ENCODE results near the gene HOTAIR. TPM values are rescaled to one million over a fixed set of nuclear protein-coding genes. Genes with fewer than 3 reads are reported as not detected.

Gene HOTAIR
- total RNA-seq, 2 experiments from 2014 or later, result not detected

DNA sequence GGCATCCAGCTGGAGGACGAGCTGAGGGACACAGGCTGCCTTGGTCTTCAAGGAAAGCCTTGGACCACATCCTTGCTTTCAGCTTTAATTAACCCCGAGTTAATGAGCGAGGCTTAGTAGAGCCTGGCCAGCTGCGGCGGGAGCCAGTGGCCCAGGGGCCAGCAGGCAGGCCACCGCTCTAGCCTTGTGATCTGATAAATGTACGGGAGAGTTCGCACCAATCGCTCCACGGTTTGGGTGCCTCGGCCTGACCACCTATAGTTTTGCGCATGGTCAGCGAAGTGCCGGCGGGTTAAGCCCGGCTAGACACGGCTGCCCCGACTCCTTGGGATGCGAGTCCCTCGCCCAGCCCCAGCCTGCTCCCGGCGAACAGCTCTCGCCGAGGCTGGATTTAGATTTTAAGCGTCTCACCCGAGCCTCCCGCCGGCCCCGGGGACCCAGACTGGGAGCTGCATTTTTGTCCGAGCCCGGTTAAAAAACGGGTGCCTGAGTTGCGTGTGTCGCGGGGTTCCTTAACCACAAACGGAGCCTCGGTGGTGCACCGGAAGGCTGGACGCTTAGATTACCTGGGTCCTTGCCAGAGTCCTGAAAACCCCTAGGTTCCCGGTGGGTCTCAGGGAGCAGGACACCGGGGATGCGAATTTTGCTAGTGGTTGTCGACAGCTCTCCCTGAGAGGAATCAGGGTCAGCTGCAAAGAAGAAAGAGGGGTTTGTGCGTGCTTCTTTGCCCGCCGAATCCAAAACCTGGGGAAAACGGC is 23.0 kb downstream of the HOTAIR start:
- Mint-ChIP-seq H3K9me3 (no peaks in the 10 kb centered on the region), H3K4me1 (peaks cover 7% of the 10 kb centered on the region), H3K27me3 (peaks cover 94% of the 10 kb centered on the region), H3K27ac (peak overlapping the region; percentile 46), H3K36me3 (ENCODE audit: low read depth) (peaks cover 3% of the 10 kb centered on the region), H3K4me3 (peak overlapping the region; percentile 41)
- CTCF ChIA-PET, result interaction anchor here (0.9 to 3.2 kb wide), 3 partner anchors 39 to 242 kb away, joined by 3 to 10 read pairs (median 3); partner anchors contain the start of gene HOXC5
- no peak for DNase-seq
- POLR2A ChIA-PET, result no interaction called here

- peak overlapping the region; percentile 41 for H3K4me3 Mint-ChIP-seq
- H3K27ac Mint-ChIP-seq, result peak overlapping the region; percentile 46
- CTCF ChIA-PET, result interaction anchor here (1.2 kb wide), 1 partner anchor 15 kb away, joined by 3 read pairs; no protein-coding TSS in a partner anchor
- peaks cover 3% of the 10 kb centered on the region for H3K36me3 Mint-ChIP-seq (ENCODE audit: low read depth)
- H3K27me3 Mint-ChIP-seq, result peaks cover 94% of the 10 kb centered on the region
- no peaks in the 10 kb centered on the region for H3K9me3 Mint-ChIP-seq
- POLR2A ChIA-PET, result no interaction called here
- H3K4me1 Mint-ChIP-seq, result peaks cover 4% of the 10 kb centered on the region
- no peak for DNase-seq
These were observed 23.8 kb downstream of the HOTAIR start for GRCh38 chr12:53950789-53951576.

- peaks cover 5% of the 10 kb centered on the region for H3K36me3 Mint-ChIP-seq (ENCODE audit: low read depth)
- DNase-seq, result no peak
- ChIA-PET CTCF (interaction anchor here (0.6 to 1.2 kb wide), 2 partner anchors 16 to 35 kb away, joined by 3 read pairs; no protein-coding TSS in a partner anchor), POLR2A (no interaction called here)
- peak overlapping the region; percentile 9 for H3K27ac Mint-ChIP-seq
- H3K4me1 Mint-ChIP-seq, result peaks cover 1% of the 10 kb centered on the region
- peaks cover 94% of the 10 kb centered on the region for H3K27me3 Mint-ChIP-seq
- H3K4me3 Mint-ChIP-seq, result no peak overlapping the region
- no peaks in the 10 kb centered on the region for H3K9me3 Mint-ChIP-seq
These were observed 24.3 kb downstream of the HOTAIR start for GRCh38 chr12:53950437-53950773.

DNA sequence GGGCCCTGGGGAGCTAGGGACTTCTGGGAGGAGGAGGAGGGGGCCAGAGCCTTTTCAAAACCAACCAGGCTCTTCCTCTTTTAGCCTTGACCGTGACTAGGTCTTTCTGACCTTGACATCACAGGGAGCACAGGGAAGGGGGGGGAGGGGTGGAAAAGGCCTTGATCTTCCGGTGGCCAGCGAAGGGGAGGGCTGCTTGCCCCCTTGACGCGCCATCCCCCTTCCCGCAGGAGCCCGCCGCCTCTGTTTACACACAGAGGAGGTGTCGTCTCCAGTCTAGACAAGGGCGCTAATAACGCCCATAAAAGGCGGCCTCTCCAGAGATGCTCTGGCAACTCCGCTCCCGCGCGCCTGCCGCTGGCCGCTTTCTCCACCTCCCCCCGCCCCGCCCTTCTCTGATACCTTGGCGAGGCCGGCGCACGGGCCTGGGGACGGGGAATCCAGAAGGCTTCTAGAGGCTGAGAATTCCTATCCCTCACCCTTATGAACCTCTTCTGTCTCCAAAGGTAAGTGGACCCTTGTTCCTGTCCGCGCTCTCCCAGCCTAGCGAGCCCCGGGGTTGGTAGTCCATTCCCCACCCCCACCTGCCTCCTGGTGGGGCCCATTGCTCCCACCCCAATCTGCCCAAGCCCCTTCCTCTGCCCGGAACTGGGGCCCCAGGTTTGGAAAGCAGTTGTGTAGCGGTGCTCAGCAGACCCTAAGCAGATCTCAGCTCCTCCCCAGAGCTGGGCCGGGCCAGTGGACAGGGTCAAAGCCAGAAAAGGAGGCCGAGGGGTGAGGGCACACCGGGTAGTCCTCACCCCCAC is 24.9 kb downstream of the HOTAIR start:
- POLR2A ChIA-PET, result no interaction called here
- Mint-ChIP-seq H3K27ac (no peak overlapping the region), H3K36me3 (ENCODE audit: low read depth) (peaks cover 5% of the 10 kb centered on the region), H3K4me1 (peaks cover 1% of the 10 kb centered on the region), H3K9me3 (no peaks in the 10 kb centered on the region), H3K4me3 (no peak overlapping the region), H3K27me3 (peaks cover 97% of the 10 kb centered on the region)
- no peak for DNase-seq
- CTCF ChIA-PET, result interaction anchor here (0.6 to 1.2 kb wide), 2 partner anchors 17 to 34 kb away, joined by 3 read pairs; no protein-coding TSS in a partner anchor

GRCh38 chr12:53948650-53949593 is 25.8 kb downstream of the HOTAIR start:
- H3K4me1 Mint-ChIP-seq, result peaks cover 1% of the 10 kb centered on the region
- H3K36me3 Mint-ChIP-seq (ENCODE audit: low read depth), result peaks cover 5% of the 10 kb centered on the region
- POLR2A ChIA-PET, result no interaction called here
- CTCF ChIA-PET, result no interaction called here
- H3K4me3 Mint-ChIP-seq, result no peak overlapping the region
- H3K27ac Mint-ChIP-seq, result no peak overlapping the region
- DNase-seq, result no peak
- H3K9me3 Mint-ChIP-seq, result no peaks in the 10 kb centered on the region
- peaks cover 97% of the 10 kb centered on the region for H3K27me3 Mint-ChIP-seq

GRCh38 chr12:53947743-53948142 is 27.0 kb downstream of the HOTAIR start:
- DNase-seq, result no peak
- Mint-ChIP-seq H3K4me3 (no peak overlapping the region), H3K27me3 (peaks cover 96% of the 10 kb centered on the region), H3K36me3 (ENCODE audit: low read depth) (peaks cover 2% of the 10 kb centered on the region), H3K4me1 (no peaks in the 10 kb centered on the region), H3K27ac (no peak overlapping the region), H3K9me3 (no peaks in the 10 kb centered on the region)
- CTCF ChIA-PET, result interaction anchor here (0.6 kb wide), 1 partner anchor 260 kb away, joined by 4 read pairs; no protein-coding TSS in a partner anchor
- POLR2A ChIA-PET, result no interaction called here

DNA sequence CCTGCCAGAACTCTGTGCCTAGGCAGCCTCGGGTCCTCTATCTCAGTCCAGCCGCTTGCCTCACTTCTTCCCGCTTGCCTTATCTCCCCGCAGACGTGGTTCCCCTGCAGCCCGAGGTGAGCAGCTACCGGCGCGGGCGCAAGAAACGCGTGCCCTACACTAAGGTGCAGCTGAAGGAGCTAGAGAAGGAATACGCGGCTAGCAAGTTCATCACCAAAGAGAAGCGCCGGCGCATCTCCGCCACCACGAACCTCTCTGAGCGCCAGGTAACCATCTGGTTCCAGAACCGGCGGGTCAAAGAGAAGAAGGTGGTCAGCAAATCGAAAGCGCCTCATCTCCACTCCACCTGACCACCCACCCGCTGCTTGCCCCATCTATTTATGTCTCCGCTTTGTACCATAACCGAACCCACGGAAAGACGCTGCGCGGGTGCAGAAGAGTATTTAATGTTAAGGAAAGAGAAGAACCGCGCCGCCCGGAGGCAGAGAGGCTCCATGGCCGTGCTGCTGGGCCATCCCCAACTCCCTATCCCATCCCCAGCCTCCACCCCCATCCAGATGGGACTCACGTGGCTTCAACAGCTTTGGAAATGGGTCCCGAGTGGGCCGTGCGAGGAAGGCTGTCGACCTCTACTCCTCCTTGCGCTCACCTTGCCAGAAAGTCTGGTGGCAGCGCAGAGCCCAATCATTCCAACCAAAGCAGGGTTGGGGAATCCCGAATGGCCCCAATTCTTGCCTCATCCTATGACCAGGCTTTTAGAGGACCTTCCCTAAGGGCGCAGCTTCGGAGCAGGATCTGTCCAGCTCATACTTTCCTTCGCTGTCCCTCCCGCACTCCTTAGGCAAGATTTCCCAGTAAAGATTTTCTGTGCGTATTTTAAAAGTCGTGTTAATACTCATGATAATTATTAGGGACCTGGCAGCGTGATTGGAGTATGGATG is 29.6 kb downstream of the HOTAIR start:
- POLR2A ChIA-PET, result no interaction called here
- DNase-seq, result no peak
- Mint-ChIP-seq H3K36me3 (ENCODE audit: low read depth) (peaks cover 2% of the 10 kb centered on the region), H3K27me3 (peaks cover 96% of the 10 kb centered on the region), H3K4me1 (no peaks in the 10 kb centered on the region), H3K9me3 (no peaks in the 10 kb centered on the region), H3K4me3 (no peak overlapping the region), H3K27ac (no peak overlapping the region)
- CTCF ChIA-PET, result interaction anchor here (0.7 to 1.5 kb wide), 5 partner anchors 18 to 87 kb away, joined by 3 to 4 read pairs (median 3); no protein-coding TSS in a partner anchor

GRCh38 chr12:53944209-53944608 is 30.5 kb downstream of the HOTAIR start:
- peaks cover 95% of the 10 kb centered on the region for H3K27me3 Mint-ChIP-seq
- CTCF ChIA-PET, result interaction anchor here (1.0 kb wide), 1 partner anchor 88 kb away, joined by 4 read pairs; no protein-coding TSS in a partner anchor
- no peak overlapping the region for H3K27ac Mint-ChIP-seq

DNA sequence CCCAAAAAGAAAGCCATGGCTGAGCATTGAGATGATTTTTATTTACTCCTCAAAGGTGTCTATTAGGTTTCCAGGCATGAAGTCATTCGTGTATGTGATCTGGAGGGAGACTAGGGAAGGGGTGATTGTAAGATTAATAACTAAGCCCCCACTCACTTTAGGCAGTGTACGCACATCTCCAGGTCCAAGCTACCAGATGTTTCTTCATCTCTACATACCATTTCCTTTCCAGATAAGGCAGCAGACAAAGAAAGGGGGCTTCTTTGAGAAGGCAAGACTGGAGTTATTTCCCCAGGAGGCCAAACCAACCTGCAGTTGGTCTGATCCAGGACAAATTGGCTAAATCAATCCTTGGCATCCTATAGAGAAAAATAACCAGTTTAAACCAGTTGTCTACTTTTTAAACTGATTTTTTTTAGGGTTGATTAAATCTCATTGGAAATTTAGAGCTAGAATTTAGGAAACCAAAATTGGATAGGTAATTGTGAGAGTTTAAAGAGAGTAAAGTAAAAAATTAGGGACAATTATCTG is 32.2 kb downstream of the HOTAIR start:
- POLR2A ChIA-PET, result no interaction called here
- CTCF ChIA-PET, result interaction anchor here (0.9 to 1.4 kb wide), 2 partner anchors 90 to 249 kb away, joined by 3 to 4 read pairs; partner anchors contain the start of gene HOXC5

More at GRCh38 chr12:53944209-53944608, 30.5 kb downstream of the HOTAIR start:
- H3K36me3 Mint-ChIP-seq (ENCODE audit: low read depth), result peaks cover 2% of the 10 kb centered on the region
- POLR2A ChIA-PET, result no interaction called here
- H3K9me3 Mint-ChIP-seq, result no peaks in the 10 kb centered on the region
- no peak for DNase-seq
- H3K4me3 Mint-ChIP-seq, result no peak overlapping the region
- no peaks in the 10 kb centered on the region for H3K4me1 Mint-ChIP-seq

GRCh38 chr12:53941750-53942149 is 33.0 kb downstream of the HOTAIR start:
- H3K27ac Mint-ChIP-seq, result no peak overlapping the region
- no peak overlapping the region for H3K4me3 Mint-ChIP-seq
- DNase-seq, result no peak
- H3K36me3 Mint-ChIP-seq (ENCODE audit: low read depth), result peaks cover 2% of the 10 kb centered on the region
- CTCF ChIA-PET, result interaction anchor here (1.2 kb wide), 1 partner anchor 13 kb away, joined by 3 read pairs; no protein-coding TSS in a partner anchor
- no peaks in the 10 kb centered on the region for H3K4me1 Mint-ChIP-seq
- H3K9me3 Mint-ChIP-seq, result no peaks in the 10 kb centered on the region
- POLR2A ChIA-PET, result no interaction called here
- peaks cover 93% of the 10 kb centered on the region for H3K27me3 Mint-ChIP-seq

More for the DNA sequence above, 32.2 kb downstream of the HOTAIR start:
- peaks cover 92% of the 10 kb centered on the region for H3K27me3 Mint-ChIP-seq
- no peak for DNase-seq
- no peaks in the 10 kb centered on the region for H3K9me3 Mint-ChIP-seq
- H3K36me3 Mint-ChIP-seq (ENCODE audit: low read depth), result peaks cover 2% of the 10 kb centered on the region
- no peaks in the 10 kb centered on the region for H3K4me1 Mint-ChIP-seq
- H3K27ac Mint-ChIP-seq, result no peak overlapping the region
- no peak overlapping the region for H3K4me3 Mint-ChIP-seq

DNA sequence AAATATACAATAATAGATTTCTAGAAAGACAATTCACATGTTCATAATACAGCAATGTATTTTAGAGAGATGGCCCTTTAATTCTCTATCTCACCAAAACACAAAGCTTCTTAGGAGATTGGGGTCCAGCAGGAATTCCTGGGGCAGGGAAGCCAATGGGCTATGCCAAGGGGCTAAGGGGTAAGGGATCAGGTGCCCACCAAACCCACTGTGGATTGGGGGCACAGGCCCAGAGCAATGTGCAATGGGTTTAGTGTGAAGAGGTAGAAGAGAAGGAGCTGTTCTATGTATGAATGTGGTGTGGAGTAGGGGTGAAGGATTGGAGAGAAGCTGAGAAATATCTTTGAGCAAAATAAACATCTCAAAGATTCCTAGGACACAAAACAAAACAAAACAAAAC is 33.6 kb downstream of the HOTAIR start:
- H3K27ac Mint-ChIP-seq, result no peak overlapping the region
- peaks cover 92% of the 10 kb centered on the region for H3K27me3 Mint-ChIP-seq
- H3K4me3 Mint-ChIP-seq, result no peak overlapping the region
- CTCF ChIA-PET, result interaction anchor here (1.2 kb wide), 1 partner anchor 12 kb away, joined by 3 read pairs; no protein-coding TSS in a partner anchor
- H3K36me3 Mint-ChIP-seq (ENCODE audit: low read depth), result peaks cover 2% of the 10 kb centered on the region
- no peaks in the 10 kb centered on the region for H3K4me1 Mint-ChIP-seq
- POLR2A ChIA-PET, result no interaction called here
- no peak for DNase-seq
- no peaks in the 10 kb centered on the region for H3K9me3 Mint-ChIP-seq
